Type B pancreatic cell (in vitro differentiated cells): ENCODE results near the gene LBP. TPM values are rescaled to one million over a fixed set of nuclear protein-coding genes. Genes with fewer than 3 reads are reported as not detected.

ENCODE experiments used
- DNase-seq: peaks from one replicate; pipeline ENCODE4 v3.0.0; 2021; ENCODE audit warnings: mixed read lengths; ENCODE audit not compliant: unreplicated experiment; ENCODE audit errors: extremely low spot score
- H3K27ac Mint-ChIP-seq: 2 replicates; pipeline ENCODE4 v1.8.0; 2021; ENCODE audit warnings: mild to moderate bottlenecking, mixed read lengths
- H3K27me3 Mint-ChIP-seq: 2 replicates; pipeline ENCODE4 v1.8.0; 2021; ENCODE audit warnings: mixed read lengths
- H3K36me3 Mint-ChIP-seq: 2 replicates; pipeline ENCODE4 v1.8.0; 2021; ENCODE audit warnings: mixed read lengths
- H3K4me1 Mint-ChIP-seq: one replicate; pipeline ENCODE4 v1.8.0; 2021; ENCODE audit warnings: mixed read lengths; ENCODE audit not compliant: unreplicated experiment
- H3K4me3 Mint-ChIP-seq: 2 replicates; pipeline ENCODE4 v1.8.0; 2021; ENCODE audit warnings: mild to moderate bottlenecking, mixed read lengths
- H3K9me3 Mint-ChIP-seq: 2 replicates; pipeline ENCODE4 v1.8.0; 2021; ENCODE audit warnings: mixed read lengths
- CTCF ChIP-seq: fragments of 200-600 bp; sonication (generic); conservative IDR thresholded peaks from 2 replicates; pipeline ENCODE4 v1.5.0; 2021; ENCODE audit warnings: antibody characterized with exemption, mild to moderate bottlenecking
- total RNA-seq: library from RNA; stranded (reverse); gene quantifications from 2 replicates; pipeline ENCODE4 v1.2.1, GENCODE V29; 2021; ENCODE audit warnings: low replicate concordance

Gene LBP
- total RNA-seq, 1 donor from 2014 or later: not detected

GRCh38 chr20:38358556-38358955 lies 12.3 kb downstream of the LBP start:
- Mint-ChIP-seq H3K27ac (no peak overlapping the region), H3K4me1 (no peaks in the 10 kb centered on the region), H3K9me3 (no peaks in the 10 kb centered on the region), H3K36me3 (no peaks in the 10 kb centered on the region), H3K27me3 (no peaks in the 10 kb centered on the region), H3K4me3 (no peak overlapping the region)
- no peak for DNase-seq
- TF ChIP-seq CTCF: no peak

- Mint-ChIP-seq H3K4me3 (no peak overlapping the region), H3K9me3 (no peaks in the 10 kb centered on the region), H3K4me1 (no peaks in the 10 kb centered on the region), H3K36me3 (no peaks in the 10 kb centered on the region), H3K27me3 (no peaks in the 10 kb centered on the region), H3K27ac (no peak overlapping the region)
- no peak for TF ChIP-seq CTCF
- no peak for DNase-seq
Observed at GRCh38 chr20:38363004-38363747, 16.9 kb downstream of the LBP start.

- TF ChIP-seq CTCF: no peak
- DNase-seq: no peak
- H3K27me3 Mint-ChIP-seq: peaks cover 11% of the 10 kb centered on the region
Observed at GRCh38 chr20:38369389-38369788, 23.1 kb downstream of the LBP start.

GRCh38 chr20:38372806-38373205 lies 26.5 kb downstream of the LBP start:
- no peaks in the 10 kb centered on the region for H3K9me3 Mint-ChIP-seq
- H3K4me1 Mint-ChIP-seq: no peaks in the 10 kb centered on the region
- no peak overlapping the region for H3K4me3 Mint-ChIP-seq
- no peak overlapping the region for H3K27ac Mint-ChIP-seq
- peaks cover 13% of the 10 kb centered on the region for H3K27me3 Mint-ChIP-seq
- no peak for TF ChIP-seq CTCF
- no peaks in the 10 kb centered on the region for H3K36me3 Mint-ChIP-seq
- DNase-seq: no peak

More at GRCh38 chr20:38369389-38369788, 23.1 kb downstream of the LBP start:
- Mint-ChIP-seq H3K36me3 (no peaks in the 10 kb centered on the region), H3K27ac (no peak overlapping the region), H3K9me3 (no peaks in the 10 kb centered on the region), H3K4me1 (no peaks in the 10 kb centered on the region), H3K4me3 (no peak overlapping the region)

GRCh38 chr20:38373231-38373867 lies 27.1 kb downstream of the LBP start:
- no peak for DNase-seq
- peaks cover 13% of the 10 kb centered on the region for H3K27me3 Mint-ChIP-seq
- no peaks in the 10 kb centered on the region for H3K4me1 Mint-ChIP-seq
- H3K9me3 Mint-ChIP-seq: no peaks in the 10 kb centered on the region
- H3K4me3 Mint-ChIP-seq: no peak overlapping the region
- no peak for TF ChIP-seq CTCF
- no peak overlapping the region for H3K27ac Mint-ChIP-seq
- no peaks in the 10 kb centered on the region for H3K36me3 Mint-ChIP-seq
